ENCODE data around the gene CCDC40. TPM values are rescaled to one million over a fixed set of nuclear protein-coding genes. Genes with fewer than 3 reads are reported as not detected.
A peak's percentile ranks its signal among the peaks of the same experiment; 100 is the strongest.

The CCDC40 gene
- total RNA-seq, 1 donor from 2014 or later: 29.6 TPM

- peaks cover 22% of the 10 kb centered on the region for H3K4me1 Mint-ChIP-seq (ENCODE audit: unreplicated experiment)
- no peaks in the 10 kb centered on the region for H3K27me3 Mint-ChIP-seq
- H3K36me3 Mint-ChIP-seq: no peaks in the 10 kb centered on the region
- no peak for TF ChIP-seq CTCF (conservative IDR thresholded peaks at IDR 0.05)
- DNase-seq (ENCODE audit: extremely low spot score, unreplicated experiment): no peak
- no peaks in the 10 kb centered on the region for H3K9me3 Mint-ChIP-seq
- H3K27ac Mint-ChIP-seq: peak overlapping the region; percentile 56
- H3K4me3 Mint-ChIP-seq: peak overlapping the region; percentile 47
Observed at GRCh38 chr17:80099291-80100034, 63.0 kb downstream of the CCDC40 start.

GRCh38 chr17:80100035-80100323, 63.5 kb downstream of the CCDC40 start:
- H3K4me1 Mint-ChIP-seq (ENCODE audit: unreplicated experiment): peaks cover 22% of the 10 kb centered on the region
- H3K36me3 Mint-ChIP-seq: no peaks in the 10 kb centered on the region
- peak overlapping the region; percentile 47 for H3K4me3 Mint-ChIP-seq
- H3K9me3 Mint-ChIP-seq: no peaks in the 10 kb centered on the region
- no peak for TF ChIP-seq CTCF (conservative IDR thresholded peaks at IDR 0.05)
- no peaks in the 10 kb centered on the region for H3K27me3 Mint-ChIP-seq
- H3K27ac Mint-ChIP-seq: no peak overlapping the region
- no peak for DNase-seq (ENCODE audit: extremely low spot score, unreplicated experiment)

GRCh38 chr17:80101011-80101945, 64.8 kb downstream of the CCDC40 start, which contains the start of gene GAA:
Gene GAA, plus strand, starts transcription at chr17:80101581. Its CDS starts 3,006 bp downstream, at chr17:80104587.
- Mint-ChIP-seq H3K9me3 (no peaks in the 10 kb centered on the region), H3K4me1 (ENCODE audit: unreplicated experiment) (peaks cover 31% of the 10 kb centered on the region), H3K4me3 (peak within 1 kb of the TSS; percentile 95), H3K27me3 (no peaks in the 10 kb centered on the region), H3K27ac (peak within 1 kb of the TSS; percentile 84), H3K36me3 (no peaks in the 10 kb centered on the region)
- DNase-seq (ENCODE audit: extremely low spot score, unreplicated experiment): peak; percentile 96
- TF ChIP-seq CTCF (conservative IDR thresholded peaks at IDR 0.05): peak; percentile 94

- H3K27me3 Mint-ChIP-seq: no peaks in the 10 kb centered on the region
- no peak for DNase-seq (ENCODE audit: extremely low spot score, unreplicated experiment)
- H3K36me3 Mint-ChIP-seq: no peaks in the 10 kb centered on the region
- H3K4me3 Mint-ChIP-seq: peak overlapping the region; percentile 95
- H3K9me3 Mint-ChIP-seq: no peaks in the 10 kb centered on the region
- H3K27ac Mint-ChIP-seq: peak overlapping the region; percentile 84
- peaks cover 31% of the 10 kb centered on the region for H3K4me1 Mint-ChIP-seq (ENCODE audit: unreplicated experiment)
- no peak for TF ChIP-seq CTCF (conservative IDR thresholded peaks at IDR 0.05)
Observed at GRCh38 chr17:80101946-80102663, 65.7 kb downstream of the CCDC40 start.

GRCh38 chr17:80102664-80103448, 66.4 kb downstream of the CCDC40 start:
- H3K36me3 Mint-ChIP-seq: no peaks in the 10 kb centered on the region
- no peaks in the 10 kb centered on the region for H3K9me3 Mint-ChIP-seq
- H3K27ac Mint-ChIP-seq: peak overlapping the region; percentile 25
- peak overlapping the region; percentile 95 for H3K4me3 Mint-ChIP-seq
- H3K4me1 Mint-ChIP-seq (ENCODE audit: unreplicated experiment): peaks cover 27% of the 10 kb centered on the region
- TF ChIP-seq CTCF (conservative IDR thresholded peaks at IDR 0.05): no peak
- H3K27me3 Mint-ChIP-seq: no peaks in the 10 kb centered on the region
- no peak for DNase-seq (ENCODE audit: extremely low spot score, unreplicated experiment)

All from type B pancreatic cell (in vitro differentiated cells).